ENCODE measurements around the gene TUSC2. TPM values are rescaled to one million over a fixed set of nuclear protein-coding genes. Genes with fewer than 3 reads are reported as not detected.

Gene TUSC2
- total and polyA plus RNA-seq, 2 experiments from 2014 or later, result 41.6 to 71.0 TPM

- TF ChIP-seq, protein P1, sequence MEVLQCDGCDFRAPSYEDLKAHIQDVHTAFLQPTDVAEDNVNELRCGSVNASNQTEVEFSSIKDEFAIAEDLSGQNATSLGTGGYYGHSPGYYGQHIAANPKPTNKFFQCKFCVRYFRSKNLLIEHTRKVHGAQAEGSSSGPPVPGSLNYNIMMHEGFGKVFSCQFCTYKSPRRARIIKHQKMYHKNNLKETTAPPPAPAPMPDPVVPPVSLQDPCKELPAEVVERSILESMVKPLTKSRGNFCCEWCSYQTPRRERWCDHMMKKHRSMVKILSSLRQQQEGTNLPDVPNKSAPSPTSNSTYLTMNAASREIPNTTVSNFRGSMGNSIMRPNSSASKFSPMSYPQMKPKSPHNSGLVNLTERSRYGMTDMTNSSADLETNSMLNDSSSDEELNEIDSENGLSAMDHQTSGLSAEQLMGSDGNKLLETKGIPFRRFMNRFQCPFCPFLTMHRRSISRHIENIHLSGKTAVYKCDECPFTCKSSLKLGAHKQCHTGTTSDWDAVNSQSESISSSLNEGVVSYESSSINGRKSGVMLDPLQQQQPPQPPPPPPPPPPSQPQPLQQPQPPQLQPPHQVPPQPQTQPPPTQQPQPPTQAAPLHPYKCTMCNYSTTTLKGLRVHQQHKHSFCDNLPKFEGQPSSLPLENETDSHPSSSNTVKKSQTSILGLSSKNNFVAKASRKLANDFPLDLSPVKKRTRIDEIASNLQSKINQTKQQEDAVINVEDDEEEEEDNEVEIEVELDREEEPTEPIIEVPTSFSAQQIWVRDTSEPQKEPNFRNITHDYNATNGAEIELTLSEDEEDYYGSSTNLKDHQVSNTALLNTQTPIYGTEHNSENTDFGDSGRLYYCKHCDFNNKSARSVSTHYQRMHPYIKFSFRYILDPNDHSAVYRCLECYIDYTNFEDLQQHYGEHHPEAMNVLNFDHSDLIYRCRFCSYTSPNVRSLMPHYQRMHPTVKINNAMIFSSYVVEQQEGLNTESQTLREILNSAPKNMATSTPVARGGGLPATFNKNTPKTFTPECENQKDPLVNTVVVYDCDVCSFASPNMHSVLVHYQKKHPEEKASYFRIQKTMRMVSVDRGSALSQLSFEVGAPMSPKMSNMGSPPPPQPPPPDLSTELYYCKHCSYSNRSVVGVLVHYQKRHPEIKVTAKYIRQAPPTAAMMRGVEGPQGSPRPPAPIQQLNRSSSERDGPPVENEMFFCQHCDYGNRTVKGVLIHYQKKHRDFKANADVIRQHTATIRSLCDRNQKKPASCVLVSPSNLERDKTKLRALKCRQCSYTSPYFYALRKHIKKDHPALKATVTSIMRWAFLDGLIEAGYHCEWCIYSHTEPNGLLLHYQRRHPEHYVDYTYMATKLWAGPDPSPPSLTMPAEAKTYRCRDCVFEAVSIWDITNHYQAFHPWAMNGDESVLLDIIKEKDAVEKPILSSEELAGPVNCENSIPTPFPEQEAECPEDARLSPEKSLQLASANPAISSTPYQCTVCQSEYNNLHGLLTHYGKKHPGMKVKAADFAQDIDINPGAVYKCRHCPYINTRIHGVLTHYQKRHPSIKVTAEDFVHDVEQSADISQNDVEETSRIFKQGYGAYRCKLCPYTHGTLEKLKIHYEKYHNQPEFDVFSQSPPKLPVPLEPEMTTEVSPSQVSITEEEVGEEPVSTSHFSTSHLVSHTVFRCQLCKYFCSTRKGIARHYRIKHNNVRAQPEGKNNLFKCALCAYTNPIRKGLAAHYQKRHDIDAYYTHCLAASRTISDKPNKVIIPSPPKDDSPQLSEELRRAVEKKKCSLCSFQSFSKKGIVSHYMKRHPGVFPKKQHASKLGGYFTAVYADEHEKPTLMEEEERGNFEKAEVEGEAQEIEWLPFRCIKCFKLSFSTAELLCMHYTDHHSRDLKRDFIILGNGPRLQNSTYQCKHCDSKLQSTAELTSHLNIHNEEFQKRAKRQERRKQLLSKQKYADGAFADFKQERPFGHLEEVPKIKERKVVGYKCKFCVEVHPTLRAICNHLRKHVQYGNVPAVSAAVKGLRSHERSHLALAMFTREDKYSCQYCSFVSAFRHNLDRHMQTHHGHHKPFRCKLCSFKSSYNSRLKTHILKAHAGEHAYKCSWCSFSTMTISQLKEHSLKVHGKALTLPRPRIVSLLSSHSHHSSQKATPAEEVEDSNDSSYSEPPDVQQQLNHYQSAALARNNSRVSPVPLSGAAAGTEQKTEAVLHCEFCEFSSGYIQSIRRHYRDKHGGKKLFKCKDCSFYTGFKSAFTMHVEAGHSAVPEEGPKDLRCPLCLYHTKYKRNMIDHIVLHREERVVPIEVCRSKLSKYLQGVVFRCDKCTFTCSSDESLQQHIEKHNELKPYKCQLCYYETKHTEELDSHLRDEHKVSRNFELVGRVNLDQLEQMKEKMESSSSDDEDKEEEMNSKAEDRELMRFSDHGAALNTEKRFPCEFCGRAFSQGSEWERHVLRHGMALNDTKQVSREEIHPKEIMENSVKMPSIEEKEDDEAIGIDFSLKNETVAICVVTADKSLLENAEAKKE (CRISPR knock-in tag; IDR thresholded peaks at IDR 0.05), result no peak
- no peak for TF ChIP-seq POLR2AphosphoS5 (IDR thresholded peaks at IDR 0.05; ENCODE audit: low read depth)
Observed at GRCh38 chr3:50289130-50289529, 38.9 kb downstream of the TUSC2 start (continued).

DNA sequence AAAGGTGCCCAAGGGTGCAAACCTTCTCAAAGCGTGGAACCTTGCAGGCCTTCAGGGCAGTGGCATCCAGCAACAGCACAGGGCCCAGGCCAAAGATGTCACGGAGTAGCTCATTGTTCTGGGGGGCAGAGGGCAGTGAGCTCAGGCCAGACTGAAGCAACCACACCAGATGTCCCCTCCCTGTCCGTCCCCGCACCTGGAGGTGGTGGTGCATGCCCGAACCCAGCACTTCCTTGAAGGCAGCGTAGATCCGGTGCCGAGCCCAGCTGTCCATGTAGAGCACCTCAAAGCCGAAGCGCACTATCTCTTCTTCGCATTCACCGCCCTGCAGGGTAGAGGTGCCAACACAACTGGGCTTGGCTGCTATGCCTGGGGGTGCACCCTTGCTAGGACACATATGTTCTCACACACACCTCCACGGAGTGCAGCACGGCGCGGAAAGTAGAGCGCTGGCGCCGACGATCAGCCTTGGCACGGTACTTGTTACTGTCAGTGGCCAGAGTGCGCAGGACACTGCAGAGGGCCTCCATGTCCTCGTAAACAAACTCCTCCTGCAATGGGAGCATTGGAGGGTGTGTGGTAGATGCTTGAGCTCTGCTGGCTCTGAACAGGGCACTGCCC, 39.5 kb downstream of the TUSC2 start:
- DNase-seq (ENCODE audit: low spot score), result no peak
- no peaks in the 10 kb centered on the region for H3K27me3 ChIP-seq (ENCODE audit: insufficient read depth)
- Mint-ChIP-seq H3K36me3 (ENCODE audit: low read depth) (peaks cover 47% of the 10 kb centered on the region), H3K27ac (no peak overlapping the region), H3K27me3 (ENCODE audit: insufficient read depth, low read depth, poor library complexity) (peaks cover 8% of the 10 kb centered on the region), H3K4me1 (peaks cover 11% of the 10 kb centered on the region), H3K4me3 (no peak overlapping the region), H3K9me3 (no peaks in the 10 kb centered on the region)
- H3F3A ChIP-seq (replicated peaks; ENCODE audit: low read depth), result 0 out of 2 replicates have a peak, but pooled peaks cover 4% of the 10 kb centered on the region
- H3K4me2 ChIP-seq, result no peak overlapping the region
- no peak overlapping the region for H3K4me3 ChIP-seq
- H3K27ac ChIP-seq (ENCODE audit: low read depth), result no peak overlapping the region
- H3K36me3 ChIP-seq (ENCODE audit: insufficient read depth), result peaks cover 11% of the 10 kb centered on the region
- peaks cover 5% of the 10 kb centered on the region for H3K4me1 ChIP-seq (ENCODE audit: insufficient read depth)
- H3K9me2 ChIP-seq (ENCODE audit: insufficient read depth), result no peaks in the 10 kb centered on the region
- H2AFZ ChIP-seq, result no peak overlapping the region
- no peak for ATAC-seq
- no peaks in the 10 kb centered on the region; the same call in 1 of the 2 replicates for H4K20me1 ChIP-seq (replicated peaks; ENCODE audit: insufficient read depth)
- peaks cover 17% of the 10 kb centered on the region for H3K79me2 ChIP-seq (replicated peaks; ENCODE audit: insufficient read depth)
- TF ChIP-seq STAT1 (IDR thresholded peaks at IDR 0.05; ENCODE audit: unreplicated experiment) (no peak), EZH2 (IDR thresholded peaks at IDR 0.05; ENCODE audit: low read depth, unreplicated experiment) (no peak), EZH2phosphoT487 (IDR thresholded peaks at IDR 0.05; ENCODE audit: unreplicated experiment) (no peak), POLR2AphosphoS5 (IDR thresholded peaks at IDR 0.05; ENCODE audit: low read depth) (no peak), JUNB (IDR thresholded peaks at IDR 0.05; ENCODE audit: unreplicated experiment) (no peak), ZNF331 (CRISPR knock-in tag; IDR thresholded peaks at IDR 0.05; ENCODE audit: low read depth) (no peak), NANOG (IDR thresholded peaks at IDR 0.05; ENCODE audit: borderline replicate concordance) (no peak), ZNF114 (CRISPR knock-in tag; IDR thresholded peaks at IDR 0.05) (no peak)
- TF ChIP-seq, protein P1 (CRISPR knock-in tag; IDR thresholded peaks at IDR 0.05), result no peak

Measured in GM23338 (cell line).